Upper lobe of right lung (tissue), 1 donor: ENCODE results near the gene STING1. TPM values are rescaled to one million over a fixed set of nuclear protein-coding genes. Genes with fewer than 3 reads are reported as not detected.
A peak's percentile ranks its signal among the peaks of the same experiment; 100 is the strongest.

Experiments used
- ATAC-seq: fragments of 200-7000 bp; cut with Tn5 transposase; one replicate; pipeline ENCODE4 v1.9.1; 2020; ENCODE audit warnings: mild to moderate bottlenecking, moderate library complexity
- DNase-seq: peaks from one replicate; pipeline ENCODE4 v3.0.0-alpha.2; 2020
- H3K27ac ChIP-seq: fragments of 200-600 bp; one replicate; pipeline ENCODE4 v1.8.0; 2022
- H3K27me3 ChIP-seq: fragments of 200-600 bp; one replicate; pipeline ENCODE4 v1.8.0; 2022; ENCODE audit warnings: mild to moderate bottlenecking
- H3K36me3 ChIP-seq: fragments of 200-600 bp; one replicate; pipeline ENCODE4 v1.8.0; 2022
- H3K4me1 ChIP-seq: fragments of 200-600 bp; one replicate; pipeline ENCODE4 v1.8.0; 2022
- H3K4me3 ChIP-seq: fragments of 200-600 bp; one replicate; pipeline ENCODE4 v1.8.0; 2022; ENCODE audit warnings: mild to moderate bottlenecking
- H3K9me3 ChIP-seq: fragments of 200-600 bp; one replicate; pipeline ENCODE4 v1.8.0; 2022
- CTCF ChIP-seq: fragments of 200-600 bp; IDR thresholded peaks from one replicate; pipeline ENCODE4 v1.8.0; 2022; ENCODE audit warnings: antibody characterized with exemption
- intact Hi-C: fragments of 100-400 bp; cut with DNase I; formaldehyde crosslinking; loops from one replicate; pipeline ENCODE4 v1.11.0; 2022
- total RNA-seq: library from RNA; stranded (reverse); fragmentation: NEBNext Ultra II Directional; extraction: Animal tissue kit (Norgen Biotek cat#: 25700); gene quantifications from one replicate; pipeline ENCODE4 v1.2.1, GENCODE V29; 2021
- donor health status: DM: no; HTN: yes; CAD: no; lungs with severe emphysema.

The STING1 gene
- total RNA-seq, 1 donor from 2014 or later: 102 TPM

GRCh38 chr5:139454568-139455290 is 27.8 kb downstream of the STING1 start:
- DNase-seq: peak; percentile 33
- Histone ChIP-seq H3K36me3 (no peaks in the 10 kb centered on the region), H3K27me3 (no peaks in the 10 kb centered on the region), H3K27ac (no peak overlapping the region), H3K9me3 (no peaks in the 10 kb centered on the region), H3K4me3 (no peak overlapping the region), H3K4me1 (peaks cover 8% of the 10 kb centered on the region)
- no peak for TF ChIP-seq CTCF
- intact Hi-C loops: no loop called here
- ATAC-seq: no peak

- intact Hi-C loops: no loop called here
- H3K27me3 ChIP-seq: no peaks in the 10 kb centered on the region
- ATAC-seq (peak; percentile 19), DNase-seq (peak; percentile 27)
- H3K27ac ChIP-seq: no peak overlapping the region
- TF ChIP-seq CTCF: no peak
- H3K4me1 ChIP-seq: peaks cover 4% of the 10 kb centered on the region
- no peak overlapping the region for H3K4me3 ChIP-seq
- H3K36me3 ChIP-seq: no peaks in the 10 kb centered on the region
- no peaks in the 10 kb centered on the region for H3K9me3 ChIP-seq
These were observed 28.6 kb downstream of the STING1 start for GRCh38 chr5:139453683-139454567.

GRCh38 chr5:139451878-139452660 is 30.5 kb downstream of the STING1 start:
- TF ChIP-seq CTCF: no peak
- no peaks in the 10 kb centered on the region for H3K4me1 ChIP-seq
- no peak overlapping the region for H3K27ac ChIP-seq
- no peaks in the 10 kb centered on the region for H3K9me3 ChIP-seq
- H3K27me3 ChIP-seq: no peaks in the 10 kb centered on the region
- H3K4me3 ChIP-seq: no peak overlapping the region
- ATAC-seq (peak; percentile 28), DNase-seq (peak; percentile 11)
- no peaks in the 10 kb centered on the region for H3K36me3 ChIP-seq
- intact Hi-C loops: no loop called here

GRCh38 chr5:139451176-139451575 is 31.4 kb downstream of the STING1 start:
- no peaks in the 10 kb centered on the region for H3K27me3 ChIP-seq
- ATAC-seq (no peak), DNase-seq (peak; percentile 10)
- no peak for TF ChIP-seq CTCF
- no peaks in the 10 kb centered on the region for H3K36me3 ChIP-seq
- H3K27ac ChIP-seq: no peak overlapping the region
- no peak overlapping the region for H3K4me3 ChIP-seq
- intact Hi-C loops: no loop called here
- H3K9me3 ChIP-seq: no peaks in the 10 kb centered on the region
- no peaks in the 10 kb centered on the region for H3K4me1 ChIP-seq

- no peak for DNase-seq
- intact Hi-C loops: no loop called here
- H3K36me3 ChIP-seq: no peaks in the 10 kb centered on the region
- no peaks in the 10 kb centered on the region for H3K9me3 ChIP-seq
- H3K4me1 ChIP-seq: no peaks in the 10 kb centered on the region
- no peak overlapping the region for H3K4me3 ChIP-seq
- TF ChIP-seq CTCF: no peak
- no peaks in the 10 kb centered on the region for H3K27me3 ChIP-seq
- ATAC-seq: no peak
- no peak overlapping the region for H3K27ac ChIP-seq
These were observed 35.4 kb downstream of the STING1 start for GRCh38 chr5:139446956-139447779.
